Right ventricle myocardium superior (tissue), 1 donor: ENCODE measurements around the gene ZPR1. TPM values are rescaled to one million over a fixed set of nuclear protein-coding genes. Genes with fewer than 3 reads are reported as not detected.

Source experiments
- ATAC-seq: fragments of 200-7000 bp; cut with Tn5 transposase; one replicate; pipeline ENCODE4 v1.9.1; 2020; ENCODE audit warnings: mild to moderate bottlenecking; ENCODE audit not compliant: poor library complexity
- DNase-seq: peaks from one replicate; pipeline ENCODE4 v3.0.0-alpha.2; 2020
- intact Hi-C: fragments of 100-400 bp; cut with DNase I; formaldehyde crosslinking; loops from one replicate; pipeline ENCODE4 v1.11.2; 2022
- total RNA-seq: library from RNA; stranded (reverse); fragmentation: NEBNext Ultra II Directional; extraction: Animal tissue kit (Norgen Biotek cat#: 25700); gene quantifications from one replicate; pipeline ENCODE4 v1.2.1, GENCODE V29; 2021
- donor health status: DM: no; HTN: yes; CAD: no; lungs with severe emphysema.

Gene ZPR1
- total RNA-seq, 1 donor from 2014 or later, result 15.9 TPM

GRCh38 chr11:116731821-116732220, 56.0 kb downstream of the ZPR1 start:
- ATAC-seq, result no peak
- DNase-seq, result no peak
- intact Hi-C loops, result no loop called here

GRCh38 chr11:116731097-116731761, 56.6 kb downstream of the ZPR1 start:
- intact Hi-C loops, result no loop called here
- peak; percentile 45 for ATAC-seq
- DNase-seq, result no peak

DNA sequence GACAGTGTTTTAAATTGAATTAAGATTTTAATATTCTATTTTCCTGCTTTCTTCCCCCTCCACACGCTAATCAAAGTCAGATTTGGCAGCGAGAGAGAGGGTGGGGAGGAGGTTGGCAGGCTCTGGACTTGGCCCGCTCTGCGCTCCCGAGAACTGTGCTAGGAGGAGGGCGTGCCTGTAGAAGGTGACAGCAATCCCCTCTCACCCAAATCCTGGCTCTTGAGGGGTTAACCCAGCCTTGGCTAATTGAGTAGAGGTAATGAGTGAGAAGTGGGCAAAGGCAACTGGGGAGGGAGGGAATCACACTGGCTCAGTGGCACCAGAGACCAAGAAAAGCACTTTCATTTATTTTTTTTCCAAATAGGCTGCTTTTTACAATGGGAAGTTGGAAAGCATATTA, 57.2 kb downstream of the ZPR1 start:
- DNase-seq (peak; percentile 61), ATAC-seq (peak; percentile 77)
- intact Hi-C loops, result no loop called here

DNA sequence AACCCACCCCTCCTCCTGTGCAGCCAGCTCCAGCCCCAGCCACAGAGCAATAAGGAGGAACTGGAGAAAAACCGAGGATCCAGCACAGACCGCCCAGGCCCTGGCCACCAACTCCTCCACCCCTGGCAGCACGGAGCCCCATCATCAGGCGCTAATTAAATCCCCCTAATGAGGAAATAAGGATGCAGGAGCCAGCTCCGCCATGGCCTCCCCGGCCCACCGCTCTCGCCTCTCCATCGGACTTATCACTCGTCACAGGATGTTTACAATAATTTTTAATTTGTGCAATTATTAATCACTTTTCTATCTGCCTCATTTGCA, 57.6 kb downstream of the ZPR1 start:
- DNase-seq, result no peak

GRCh38 chr11:116729501-116730240, 58.2 kb downstream of the ZPR1 start:
- intact Hi-C loops, result no loop called here
- ATAC-seq, result no peak
- no peak for DNase-seq

More for the DNA sequence above, 57.6 kb downstream of the ZPR1 start:
- ATAC-seq, result no peak
- intact Hi-C loops, result no loop called here

DNA sequence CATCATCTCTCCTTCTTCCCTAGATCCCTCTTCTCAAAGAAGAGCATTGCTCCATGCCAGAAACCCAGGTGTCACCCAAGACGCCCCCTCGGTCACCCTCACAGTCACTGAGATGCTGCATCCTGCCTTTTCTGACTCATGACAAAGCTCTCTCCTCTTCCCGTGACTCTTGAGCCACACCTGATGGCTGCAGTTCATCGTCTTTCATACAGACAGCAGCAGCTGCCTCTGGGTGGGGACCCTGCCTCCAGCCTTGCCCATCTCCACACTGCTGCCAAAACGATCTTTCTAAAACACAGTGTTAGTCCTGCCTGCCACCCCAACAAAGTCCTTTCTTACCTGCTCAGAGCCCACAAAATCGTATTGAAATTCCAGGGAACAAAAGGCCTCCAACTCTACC, 59.8 kb downstream of the ZPR1 start:
- no peak for ATAC-seq
- intact Hi-C loops, result no loop called here
- DNase-seq, result no peak

GRCh38 chr11:116725434-116726221, 62.2 kb downstream of the ZPR1 start:
- DNase-seq (no peak), ATAC-seq (peak; percentile 25)
- intact Hi-C loops, result no loop called here

GRCh38 chr11:116724813-116725212, 63.0 kb downstream of the ZPR1 start:
- intact Hi-C loops, result no loop called here
- DNase-seq (no peak), ATAC-seq (no peak)

Other genes with a start within 250 kb of the ZPR1 start
- 7.0 TPM for gene BUD13, start 15.0 kb downstream of the ZPR1 start, total RNA-seq
- gene APOA5, start 3.9 kb upstream of the ZPR1 start, total RNA-seq, result not detected
- gene APOA4, start 35.3 kb upstream of the ZPR1 start, total RNA-seq, result not detected
- gene APOC3, start 41.9 kb upstream of the ZPR1 start, total RNA-seq, result 0.46 TPM
- gene APOA1, start 49.6 kb upstream of the ZPR1 start, total RNA-seq, result 8.4 TPM